HEK293T (cell line): ENCODE data around the gene LMO2.

Experiments
- ARNT ChIP-seq: fragments of 450-650 bp; IDR thresholded peaks from 2 replicates; pipeline ENCODE4 v1.6.1; 2017; ENCODE audit warnings: mild to moderate bottlenecking
- ELF4 ChIP-seq: fragments of 450-650 bp; IDR thresholded peaks from 2 replicates; pipeline ENCODE4 v1.6.1; 2017; ENCODE audit warnings: antibody characterized with exemption
- L3MBTL2 ChIP-seq: fragments of 450-650 bp; conservative IDR thresholded peaks from 2 replicates; pipeline ENCODE4 v1.6.1; 2016; ENCODE audit warnings: mild to moderate bottlenecking
- NFRKB ChIP-seq: fragments of 450-650 bp; IDR thresholded peaks from 2 replicates; pipeline ENCODE4 v1.6.1; 2016; ENCODE audit warnings: mild to moderate bottlenecking, moderate library complexity
- SP1 ChIP-seq: fragments of 450-650 bp; IDR thresholded peaks from 2 replicates; pipeline ENCODE4 v1.6.1; 2017
- TARDBP ChIP-seq: fragments of 450-650 bp; IDR thresholded peaks from 2 replicates; pipeline ENCODE4 v1.6.1; 2016

DNA sequence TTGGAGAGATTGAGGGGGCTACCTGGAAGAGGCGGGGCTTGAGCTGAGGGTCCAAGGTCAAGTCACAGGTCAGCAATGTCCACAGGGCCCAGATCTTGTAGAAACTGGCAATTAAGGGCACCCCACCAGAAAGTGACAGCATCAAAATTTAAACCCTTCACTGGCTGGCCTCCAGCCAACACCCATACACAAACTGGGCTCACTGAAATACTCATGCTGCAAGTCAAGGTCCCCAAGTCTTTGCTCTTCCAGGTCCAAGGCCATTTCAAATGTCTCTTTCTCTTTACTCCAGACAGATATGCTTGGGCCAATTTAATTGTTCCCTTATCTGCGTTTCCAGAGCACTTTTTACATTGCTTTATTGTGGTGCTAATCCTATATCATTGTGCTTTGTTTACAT lies 36.4 kb downstream of the LMO2 start:
- TF ChIP-seq NFRKB = no peak
- no peak for TF ChIP-seq SP1
- no peak for TF ChIP-seq TARDBP
- TF ChIP-seq L3MBTL2 = no peak
- no peak for TF ChIP-seq ARNT
- TF ChIP-seq ELF4 = no peak
